Osteocyte (in vitro differentiated cells): ENCODE results near the gene SLC29A2. TPM values are rescaled to one million over a fixed set of nuclear protein-coding genes. Genes with fewer than 3 reads are reported as not detected.
A peak's percentile ranks its signal among the peaks of the same experiment; 100 is the strongest.

Source experiments
- DNase-seq: peaks from one replicate; pipeline ENCODE4 v3.0.0; 2021; ENCODE audit warnings: mixed read lengths; ENCODE audit not compliant: unreplicated experiment; ENCODE audit errors: extremely low spot score
- H3K27ac Mint-ChIP-seq: one replicate; pipeline ENCODE4 v1.8.0; 2021; ENCODE audit warnings: mild to moderate bottlenecking, mixed read lengths; ENCODE audit not compliant: unreplicated experiment
- H3K27me3 Mint-ChIP-seq: one replicate; pipeline ENCODE4 v1.8.0; 2021; ENCODE audit warnings: mixed read lengths; ENCODE audit not compliant: unreplicated experiment
- H3K36me3 Mint-ChIP-seq: one replicate; pipeline ENCODE4 v1.8.0; 2021; ENCODE audit warnings: mixed read lengths; ENCODE audit not compliant: unreplicated experiment
- H3K4me1 Mint-ChIP-seq: one replicate; pipeline ENCODE4 v1.8.0; 2021; ENCODE audit warnings: mixed read lengths; ENCODE audit not compliant: unreplicated experiment
- H3K4me3 Mint-ChIP-seq: one replicate; pipeline ENCODE4 v1.8.0; 2021; ENCODE audit warnings: mild to moderate bottlenecking, moderate library complexity, mixed read lengths; ENCODE audit not compliant: unreplicated experiment
- H3K9me3 Mint-ChIP-seq: one replicate; pipeline ENCODE4 v1.8.0; 2021; ENCODE audit warnings: mixed read lengths; ENCODE audit not compliant: unreplicated experiment
- CTCF ChIP-seq: fragments of 200-600 bp; sonication (generic); IDR thresholded peaks from 2 replicates; pipeline ENCODE4 v1.5.0; 2021; ENCODE audit warnings: antibody characterized with exemption, mild to moderate bottlenecking, moderate library complexity
- total RNA-seq: library from RNA; stranded (reverse); gene quantifications from 2 replicates; pipeline ENCODE4 v1.2.1, GENCODE V29; 2021

Gene SLC29A2
- total RNA-seq, 1 donor from 2014 or later, result 3.6 TPM

GRCh38 chr11:66329165-66329673 lies 42.3 kb downstream of the SLC29A2 start:
- Mint-ChIP-seq H3K4me1 (peaks cover 57% of the 10 kb centered on the region), H3K36me3 (peaks cover 6% of the 10 kb centered on the region), H3K4me3 (no peak overlapping the region), H3K27ac (peak overlapping the region; percentile 87), H3K9me3 (no peaks in the 10 kb centered on the region), H3K27me3 (no peaks in the 10 kb centered on the region)
- no peak for TF ChIP-seq CTCF
- no peak for DNase-seq

GRCh38 chr11:66328302-66329144 lies 43.0 kb downstream of the SLC29A2 start:
- H3K4me1 Mint-ChIP-seq, result peaks cover 60% of the 10 kb centered on the region
- H3K27me3 Mint-ChIP-seq, result no peaks in the 10 kb centered on the region
- TF ChIP-seq CTCF, result peak; percentile 97
- H3K9me3 Mint-ChIP-seq, result no peaks in the 10 kb centered on the region
- peak overlapping the region; percentile 87 for H3K27ac Mint-ChIP-seq
- H3K4me3 Mint-ChIP-seq, result no peak overlapping the region
- H3K36me3 Mint-ChIP-seq, result peaks cover 6% of the 10 kb centered on the region
- peak; percentile 92 for DNase-seq

GRCh38 chr11:66328031-66328301 lies 43.6 kb downstream of the SLC29A2 start:
- Mint-ChIP-seq H3K4me3 (no peak overlapping the region), H3K9me3 (no peaks in the 10 kb centered on the region), H3K36me3 (peaks cover 6% of the 10 kb centered on the region), H3K4me1 (peaks cover 65% of the 10 kb centered on the region), H3K27ac (peak overlapping the region; percentile 87), H3K27me3 (no peaks in the 10 kb centered on the region)
- no peak for DNase-seq
- TF ChIP-seq CTCF, result no peak

DNA sequence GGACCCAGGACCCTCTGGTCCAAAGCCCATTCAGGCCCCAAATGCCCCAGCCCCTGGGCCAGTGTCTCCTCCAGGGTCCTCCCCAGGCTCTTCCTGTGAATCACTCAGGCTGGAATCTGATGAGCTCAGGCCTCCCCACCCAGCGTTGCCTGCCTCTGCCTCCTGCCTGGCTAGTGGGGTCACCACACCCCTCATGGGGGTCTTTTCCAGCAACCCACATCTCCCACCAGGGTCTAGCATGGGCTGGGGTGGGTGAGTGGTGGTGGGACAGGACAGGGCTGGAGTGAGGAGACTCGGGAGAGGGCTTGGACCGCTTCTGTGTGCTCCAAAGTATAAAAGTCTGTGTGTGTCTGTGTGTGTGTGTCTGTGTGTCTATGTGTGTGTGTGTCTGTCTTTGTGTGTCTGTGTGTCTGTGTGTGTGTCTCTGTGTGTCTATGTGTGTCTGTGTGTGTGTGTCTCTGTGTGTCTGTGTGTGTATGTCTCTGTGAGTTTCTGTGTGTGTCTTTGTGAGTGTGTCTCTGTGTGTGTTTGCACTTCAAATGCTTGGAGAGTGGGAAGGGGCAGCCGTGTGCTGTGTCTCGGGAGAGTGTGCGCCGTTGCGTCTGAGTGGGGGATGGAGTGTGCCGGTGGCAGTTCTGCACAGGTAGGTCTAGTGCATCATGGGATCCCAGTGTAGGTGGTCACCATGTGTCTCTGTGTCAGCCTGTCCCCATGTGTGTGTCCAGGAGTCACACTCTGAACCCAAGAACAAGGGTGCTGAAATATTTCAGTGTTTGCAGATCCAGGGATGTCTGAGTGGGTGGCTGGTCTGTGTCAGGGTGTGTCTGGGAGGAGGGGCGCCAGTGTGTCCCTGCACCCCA lies 44.2 kb downstream of the SLC29A2 start:
- no peak for DNase-seq
- peak overlapping the region; percentile 87 for H3K27ac Mint-ChIP-seq
- H3K4me1 Mint-ChIP-seq, result peaks cover 71% of the 10 kb centered on the region
- peaks cover 2% of the 10 kb centered on the region for H3K36me3 Mint-ChIP-seq
- H3K27me3 Mint-ChIP-seq, result no peaks in the 10 kb centered on the region
- H3K9me3 Mint-ChIP-seq, result no peaks in the 10 kb centered on the region
- TF ChIP-seq CTCF, result no peak
- H3K4me3 Mint-ChIP-seq, result no peak overlapping the region
